ENCODE measurements around the gene GDPD5.

DNA sequence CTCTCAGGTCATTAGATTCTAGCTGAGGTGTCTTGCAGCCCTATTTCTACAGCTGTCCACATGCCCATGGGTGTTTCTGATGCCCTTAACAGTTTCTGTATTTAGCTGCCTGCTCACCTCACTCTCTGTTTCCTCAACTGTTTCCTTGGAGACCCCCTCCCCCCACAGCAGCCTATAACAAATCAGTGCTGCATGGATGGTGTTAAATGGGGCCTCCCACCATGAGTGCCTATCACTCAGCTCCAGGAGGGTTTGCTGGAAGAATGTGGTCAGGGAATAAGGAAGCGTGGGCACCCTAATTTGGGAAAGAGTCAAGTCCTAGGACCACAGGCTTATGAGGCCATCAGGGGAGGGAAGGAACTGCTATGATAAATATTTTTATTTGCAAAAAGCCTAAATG lies 101.3 kb downstream of the GDPD5 start:
- TF ChIP-seq, protein P1, sequence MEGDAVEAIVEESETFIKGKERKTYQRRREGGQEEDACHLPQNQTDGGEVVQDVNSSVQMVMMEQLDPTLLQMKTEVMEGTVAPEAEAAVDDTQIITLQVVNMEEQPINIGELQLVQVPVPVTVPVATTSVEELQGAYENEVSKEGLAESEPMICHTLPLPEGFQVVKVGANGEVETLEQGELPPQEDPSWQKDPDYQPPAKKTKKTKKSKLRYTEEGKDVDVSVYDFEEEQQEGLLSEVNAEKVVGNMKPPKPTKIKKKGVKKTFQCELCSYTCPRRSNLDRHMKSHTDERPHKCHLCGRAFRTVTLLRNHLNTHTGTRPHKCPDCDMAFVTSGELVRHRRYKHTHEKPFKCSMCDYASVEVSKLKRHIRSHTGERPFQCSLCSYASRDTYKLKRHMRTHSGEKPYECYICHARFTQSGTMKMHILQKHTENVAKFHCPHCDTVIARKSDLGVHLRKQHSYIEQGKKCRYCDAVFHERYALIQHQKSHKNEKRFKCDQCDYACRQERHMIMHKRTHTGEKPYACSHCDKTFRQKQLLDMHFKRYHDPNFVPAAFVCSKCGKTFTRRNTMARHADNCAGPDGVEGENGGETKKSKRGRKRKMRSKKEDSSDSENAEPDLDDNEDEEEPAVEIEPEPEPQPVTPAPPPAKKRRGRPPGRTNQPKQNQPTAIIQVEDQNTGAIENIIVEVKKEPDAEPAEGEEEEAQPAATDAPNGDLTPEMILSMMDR (IDR thresholded peaks at IDR 0.05), result no peak
- TF ChIP-seq POLR2A (IDR thresholded peaks at IDR 0.05), result no peak

Data from uterus (tissue), 2 donors.